GM18870 (cell line): Measurements from ENCODE around the gene IGSF9.
"Not testable (repeated sequence)": the region's sequence is repeated elsewhere in the genome, so short reads cannot be mapped to it uniquely, and the experiment has no call there.

ENCODE experiments used
- ATAC-seq: cut with Tn5 transposase; IDR thresholded peaks from one replicate; pipeline ENCODE4 v1.9.1; 2021; ENCODE audit warnings: moderate library complexity; ENCODE audit not compliant: unreplicated experiment

IGSF9 gene

DNA sequence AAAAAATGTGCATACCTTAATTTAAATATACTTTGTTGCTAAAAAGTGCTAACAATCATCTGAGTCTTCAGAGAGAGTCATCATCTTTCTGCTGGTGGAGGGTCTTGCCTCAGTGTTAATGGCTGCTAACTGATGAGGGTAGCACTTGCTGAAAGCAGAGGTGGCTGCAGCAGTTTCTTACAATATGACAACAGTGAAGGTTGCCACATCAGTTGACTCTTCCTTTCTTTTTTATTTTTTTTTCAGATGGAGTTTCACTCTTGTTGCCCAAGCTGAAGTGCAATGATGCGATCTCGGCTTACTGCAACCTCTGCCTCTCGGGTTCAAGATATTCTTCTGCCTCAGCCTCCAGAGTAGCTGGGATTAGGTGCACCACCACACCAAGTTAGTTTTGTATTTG, 42.9 kb downstream of the IGSF9 start:
- ATAC-seq = no peak

DNA sequence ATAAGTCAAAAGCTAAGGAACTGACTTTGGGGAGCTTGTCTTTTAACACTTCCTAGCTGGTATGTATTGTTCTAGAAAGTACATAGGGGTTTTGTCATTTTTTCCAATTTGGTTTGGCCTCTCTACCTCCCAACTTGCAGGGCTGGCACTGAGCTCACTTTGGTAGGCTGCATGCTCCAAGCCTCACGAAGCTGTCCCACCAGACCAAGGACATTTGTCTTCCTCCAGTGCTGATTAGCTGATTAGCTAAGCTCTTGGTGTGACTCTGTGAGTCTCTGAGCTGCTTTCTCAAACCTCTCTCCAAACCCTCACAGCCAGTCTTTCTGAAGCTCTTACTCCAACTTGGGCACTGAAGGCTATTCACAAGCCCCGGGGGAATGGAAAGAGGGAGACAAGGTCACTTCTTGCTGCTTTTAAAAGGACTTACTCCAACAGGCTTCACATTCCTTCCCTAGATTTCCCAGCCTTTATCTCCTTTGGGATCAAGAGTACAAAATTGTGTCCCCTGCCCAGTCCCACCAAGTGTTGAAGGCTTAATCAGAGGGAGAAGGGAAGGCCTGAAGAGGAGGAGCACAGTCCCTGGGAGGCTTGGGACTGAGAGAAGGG, 44.6 kb downstream of the IGSF9 start:
- no peak for ATAC-seq

DNA sequence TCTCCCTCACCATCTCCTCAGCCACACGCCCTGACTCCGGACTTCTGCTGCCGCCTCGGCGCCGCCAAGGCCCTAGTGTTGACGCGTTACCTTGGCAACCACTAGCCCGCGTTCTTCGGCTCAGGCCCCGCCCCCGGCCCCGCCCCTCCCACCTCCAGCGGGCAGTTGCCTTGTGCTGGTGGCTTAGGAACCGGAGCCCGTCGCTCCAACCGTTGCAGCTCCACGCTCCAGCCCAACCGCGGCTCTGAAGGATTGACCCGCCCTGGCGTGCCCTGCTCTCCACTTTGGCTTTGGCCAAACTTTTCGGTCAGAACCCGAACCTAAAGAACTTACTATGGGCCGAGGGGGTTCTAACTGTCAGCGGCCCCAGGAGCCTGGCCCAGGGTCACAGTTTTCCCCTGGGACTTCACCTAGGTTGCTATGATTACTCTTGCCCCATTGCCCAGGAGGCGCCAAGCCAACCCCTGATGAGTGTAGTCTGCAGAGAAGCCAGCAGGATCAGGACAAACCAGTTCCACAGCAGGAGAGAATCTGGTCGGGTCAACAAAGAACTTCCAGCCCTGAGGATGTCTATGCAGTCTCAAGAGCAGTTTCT, 45.2 kb downstream of the IGSF9 start, which contains the start of gene CFAP45:
TSS of gene CFAP45 (minus strand) at position 80 of the 595 bp plus-strand sequence. CDS start at position 13, 67 bp downstream.
- no peak for ATAC-seq

DNA sequence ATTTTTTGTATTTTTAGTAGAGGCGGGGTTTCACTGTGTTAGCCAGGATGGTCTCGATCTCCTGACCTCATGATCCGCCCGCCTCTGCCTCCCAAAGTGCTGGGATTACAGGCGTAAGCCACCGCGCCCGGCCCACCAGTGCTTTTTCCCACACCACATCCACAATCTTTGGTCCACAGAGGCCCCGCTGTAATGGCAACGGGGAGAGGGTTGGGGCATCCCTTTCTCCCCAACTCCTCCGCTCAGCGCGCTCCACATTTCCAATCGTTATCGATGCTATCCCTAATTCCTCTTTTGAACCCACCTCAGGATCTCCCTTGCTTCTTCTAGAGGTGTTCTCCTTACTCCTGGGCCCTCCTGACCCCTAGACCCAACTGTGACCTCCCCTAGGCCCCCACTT, 45.8 kb downstream of the IGSF9 start:
- ATAC-seq = not testable (repeated sequence)

DNA sequence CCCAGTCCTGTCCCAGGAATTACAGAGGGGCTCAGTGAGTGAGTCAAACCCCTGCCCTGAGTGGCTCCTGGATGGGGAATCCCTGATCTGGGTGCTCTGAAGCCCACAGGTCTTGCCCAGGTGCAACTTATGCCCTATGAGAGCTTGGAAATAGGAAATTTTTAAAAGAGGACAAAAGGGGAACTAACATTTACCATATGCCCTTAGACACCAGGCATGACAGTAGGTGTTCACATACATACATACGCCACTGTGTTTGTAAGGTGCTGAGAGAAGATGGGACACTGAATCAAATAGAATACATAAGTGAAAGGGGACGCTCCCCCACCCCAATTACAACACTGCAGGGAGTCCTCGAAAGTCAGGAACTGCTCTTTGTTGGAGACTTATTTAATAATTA, 46.9 kb downstream of the IGSF9 start:
- no peak for ATAC-seq

DNA sequence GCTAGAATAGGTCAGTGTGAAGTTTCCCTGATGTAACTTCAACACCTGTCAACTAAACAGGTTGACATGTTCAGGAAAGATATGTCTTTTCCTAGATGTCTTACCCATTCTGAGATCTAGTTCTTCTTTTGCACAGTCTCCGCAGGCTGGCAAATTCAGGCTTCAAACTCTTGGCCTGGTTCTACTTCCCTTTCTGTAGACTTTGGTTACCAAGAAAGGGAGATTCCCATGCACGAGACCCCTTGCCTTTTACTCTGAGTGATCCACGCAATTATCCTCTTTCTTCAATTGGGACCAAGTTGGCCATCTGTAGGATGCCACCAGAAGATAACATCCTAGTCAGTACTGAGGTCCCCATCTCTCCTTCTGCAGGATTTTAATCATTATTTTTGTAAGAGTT, 47.5 kb downstream of the IGSF9 start:
- no peak for ATAC-seq

DNA sequence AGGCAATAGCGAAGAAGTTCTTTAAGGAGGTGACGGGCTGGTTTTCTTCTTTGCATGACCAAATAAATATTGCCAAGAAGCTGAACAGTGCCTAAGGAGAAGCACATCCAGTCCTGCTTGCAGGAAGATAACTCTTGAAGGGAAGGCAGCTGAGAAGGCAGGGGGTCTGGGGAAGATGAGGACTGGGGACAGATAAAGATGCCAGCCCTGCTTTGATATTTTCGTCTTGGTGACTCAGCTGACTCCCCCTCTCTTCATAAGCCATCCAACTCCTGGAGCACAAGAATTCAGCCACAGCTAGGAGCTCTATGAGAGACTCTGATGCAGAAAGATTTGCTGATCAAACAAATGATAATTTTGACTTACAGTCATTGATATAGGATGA, 48.9 kb downstream of the IGSF9 start:
- no peak for ATAC-seq

DNA sequence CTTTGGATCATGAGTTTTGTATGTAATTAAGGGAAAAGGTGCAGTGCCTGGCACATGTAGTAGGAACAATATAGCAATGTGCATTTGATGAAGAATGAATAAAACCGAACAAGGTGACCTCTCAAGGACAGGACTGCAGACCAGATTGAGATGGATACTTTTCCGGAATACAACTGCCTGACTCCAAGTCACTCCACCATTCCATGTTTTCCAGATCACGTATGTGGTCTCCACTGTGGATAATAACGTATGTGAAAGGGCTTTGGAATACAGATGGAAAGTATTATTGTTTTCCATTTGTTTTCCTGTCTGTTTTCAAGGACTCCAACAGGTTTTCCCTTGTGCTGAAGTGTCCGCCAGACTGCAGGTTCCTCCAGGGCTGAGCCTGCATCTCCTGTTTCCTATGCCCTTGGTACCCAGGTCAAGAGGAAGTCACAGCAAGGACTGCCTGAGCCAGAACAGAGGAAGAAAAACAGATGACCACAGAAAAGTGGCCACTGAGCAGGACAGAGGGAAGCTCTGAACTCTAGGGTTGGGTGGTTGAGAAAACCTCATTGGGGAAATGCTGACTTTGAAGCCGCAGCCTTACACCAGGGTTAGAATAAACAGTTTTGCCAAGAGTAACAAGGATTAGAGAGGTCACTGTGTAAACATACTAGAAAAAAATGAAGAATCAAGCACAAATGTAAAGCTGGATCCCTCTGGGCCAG, 49.4 kb downstream of the IGSF9 start:
- no peak for ATAC-seq

DNA sequence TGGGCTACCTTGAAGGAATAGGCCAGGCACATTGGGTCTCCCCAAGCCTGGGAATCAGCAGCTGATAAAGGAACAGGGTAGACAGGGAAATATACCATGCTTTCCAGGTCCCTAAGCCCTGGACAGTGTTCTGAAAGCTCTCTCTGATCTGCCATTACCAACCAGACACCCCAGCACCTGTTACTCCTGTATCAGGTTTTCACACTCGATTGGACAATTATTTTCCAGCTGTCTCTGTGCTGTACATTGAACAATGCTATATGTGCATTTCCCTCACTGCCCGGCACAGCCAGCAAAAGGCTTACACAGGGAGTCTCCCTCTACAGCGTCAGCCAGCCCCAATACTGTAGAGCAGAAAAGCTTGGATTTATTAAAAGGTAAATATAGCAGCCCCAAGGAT, 50.1 kb downstream of the IGSF9 start:
- no peak for ATAC-seq

DNA sequence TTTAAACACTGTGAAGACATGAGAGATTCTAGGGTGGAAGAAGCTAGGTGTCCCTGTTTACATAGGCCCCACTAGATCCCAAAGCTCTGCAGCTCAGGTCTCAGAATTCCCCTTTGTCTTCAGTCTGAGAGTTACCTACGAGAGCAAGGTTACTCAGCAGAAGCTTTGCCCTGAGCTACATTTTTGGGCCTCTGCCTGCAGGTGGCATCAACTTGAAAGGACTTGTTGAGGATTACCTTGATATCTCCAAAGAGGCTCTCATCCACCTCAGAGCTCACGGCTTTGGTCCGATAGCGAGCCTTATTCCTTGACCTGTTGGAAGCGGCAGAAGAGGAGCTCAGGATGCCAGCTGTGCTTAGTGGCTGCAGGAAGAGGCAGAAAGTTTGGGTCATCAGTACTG, 52.5 kb downstream of the IGSF9 start:
- ATAC-seq = no peak

DNA sequence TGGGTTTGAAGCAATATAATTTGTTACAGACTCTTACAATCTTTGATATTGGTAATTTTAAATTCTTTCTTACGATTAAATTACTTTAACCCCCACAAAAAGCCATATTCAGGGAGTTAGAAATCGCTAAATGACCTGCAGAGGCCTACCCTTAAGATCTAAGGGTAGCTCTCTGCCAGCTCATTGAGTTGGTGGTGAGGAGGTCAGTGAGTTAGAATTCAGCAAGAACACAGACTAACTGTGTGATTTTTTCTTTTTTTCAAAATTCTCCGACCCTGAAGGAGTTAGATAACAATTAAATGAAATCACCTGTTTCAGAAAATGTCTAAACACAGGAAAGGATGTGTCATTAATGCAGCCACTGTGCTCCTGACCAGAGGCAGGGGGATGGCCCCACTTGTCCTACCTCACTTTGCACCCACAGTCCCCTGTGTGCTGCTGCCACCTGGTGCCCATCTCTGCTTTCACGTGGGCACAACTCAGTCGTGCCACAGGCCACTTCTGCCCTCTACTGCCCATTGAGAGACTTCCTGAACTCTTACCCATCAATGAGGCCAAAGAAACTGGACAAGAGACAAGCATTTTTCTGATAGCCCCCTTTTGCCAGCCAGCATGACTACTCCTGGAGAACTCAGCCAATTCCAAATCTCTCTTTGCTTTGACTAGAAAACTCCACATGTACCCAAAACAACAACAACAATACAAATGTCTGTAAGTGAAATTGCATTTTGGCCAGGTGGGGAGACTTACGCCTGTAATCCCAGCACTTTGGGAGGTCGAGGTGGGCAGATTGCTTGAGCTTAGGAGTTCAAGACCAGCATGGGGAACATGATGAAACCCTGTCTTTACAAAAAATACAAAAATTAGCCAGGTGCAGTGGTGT, 53.9 kb downstream of the IGSF9 start:
- ATAC-seq = peak; percentile 42

DNA sequence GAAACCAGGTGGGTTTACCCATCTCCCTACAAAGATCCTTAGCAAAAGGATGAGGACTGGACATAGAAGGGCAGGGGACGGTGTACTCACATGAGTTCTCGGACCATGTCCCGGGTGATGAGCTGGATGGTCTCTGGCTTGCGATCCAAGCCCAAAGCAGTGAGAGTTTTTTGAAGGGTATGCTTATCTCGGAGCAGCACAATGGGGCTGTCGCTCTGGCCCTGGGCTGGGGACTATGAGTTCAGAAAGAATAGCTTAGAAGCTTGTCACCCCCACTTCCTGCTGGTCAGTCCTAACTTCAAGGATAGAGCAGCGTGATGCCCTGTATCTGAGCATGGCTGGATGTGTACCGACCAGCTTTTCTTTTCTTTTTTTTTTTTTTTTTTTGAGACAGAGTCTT, 55.0 kb downstream of the IGSF9 start:
- no peak for ATAC-seq

DNA sequence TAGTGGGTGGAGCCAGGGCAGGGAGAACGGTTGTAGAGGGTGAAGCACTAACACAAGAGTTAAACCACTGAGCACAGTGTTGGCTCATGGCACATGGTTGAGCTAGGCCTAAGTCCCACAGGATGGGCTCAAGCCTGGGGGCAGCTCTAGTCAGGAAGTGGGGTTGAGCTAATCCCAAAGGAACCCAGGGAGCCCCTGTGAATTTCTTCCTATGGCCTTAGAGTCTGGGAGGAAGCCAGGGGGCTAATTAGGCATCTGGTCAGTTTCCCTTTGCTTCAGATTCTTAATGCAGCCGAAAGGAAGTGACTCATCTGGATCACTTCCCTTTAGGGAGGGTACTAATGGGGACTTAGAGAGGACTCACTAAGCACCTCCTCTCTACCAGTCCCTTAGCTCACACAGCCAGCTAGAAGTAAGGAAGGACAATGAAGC, 55.6 kb downstream of the IGSF9 start:
- ATAC-seq = peak; percentile 94

DNA sequence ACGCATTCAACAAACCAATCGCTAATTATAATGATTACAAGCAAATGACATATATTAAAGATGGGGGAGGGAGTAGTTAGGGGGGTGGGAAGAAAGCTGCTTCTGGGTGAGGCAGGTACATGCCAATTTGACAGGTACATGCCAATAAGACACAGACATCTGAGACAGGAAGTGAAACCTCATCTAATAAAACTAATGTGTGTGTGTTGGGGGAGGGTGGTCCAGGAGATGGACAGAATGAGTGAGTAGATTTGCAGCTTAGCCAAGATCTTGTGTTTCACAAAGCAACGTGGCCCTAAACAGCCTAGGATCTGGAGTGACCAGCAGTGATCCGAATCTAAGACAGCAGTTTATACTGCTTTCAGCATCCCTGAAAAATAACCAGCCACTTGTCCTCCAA, 56.2 kb downstream of the IGSF9 start:
- ATAC-seq = no peak

DNA sequence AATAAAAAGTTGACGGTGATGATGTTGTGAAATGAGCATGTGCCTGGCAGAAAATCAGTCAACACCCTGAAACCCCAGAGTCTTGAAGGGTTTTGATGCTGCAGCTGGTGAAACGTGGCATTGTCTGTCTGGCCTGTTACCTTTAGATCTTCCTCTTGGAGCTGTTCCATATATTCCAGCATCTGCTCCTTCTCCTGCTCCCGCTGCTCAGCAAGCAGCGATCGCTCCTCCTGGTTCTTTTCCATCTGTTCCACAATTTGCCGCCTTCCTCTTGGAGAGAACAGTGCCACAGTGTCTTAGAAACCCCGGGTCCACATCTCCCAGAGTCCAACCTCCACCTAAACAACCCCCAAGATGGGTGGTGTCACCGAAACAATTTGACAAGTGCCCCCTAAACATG, 61.1 kb downstream of the IGSF9 start:
- ATAC-seq = no peak

DNA sequence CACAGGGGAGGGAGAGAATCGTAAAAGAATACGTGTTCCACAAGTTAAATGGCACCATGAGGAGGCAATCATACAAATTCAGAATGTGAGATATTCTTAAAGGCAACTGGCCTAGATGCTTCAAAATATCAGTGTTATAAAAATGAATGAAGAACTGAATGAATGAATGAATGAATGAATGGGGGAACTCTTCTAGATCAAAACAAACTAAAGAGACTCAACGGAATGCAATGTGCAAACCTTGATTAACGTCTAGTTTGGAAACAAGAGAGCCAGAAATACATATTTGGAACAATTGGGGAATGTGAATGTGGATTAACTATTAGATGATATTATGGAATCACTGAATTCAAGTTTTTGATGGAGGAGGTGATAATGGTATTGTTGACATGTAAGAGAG, 62.3 kb downstream of the IGSF9 start:
- ATAC-seq = no peak

DNA sequence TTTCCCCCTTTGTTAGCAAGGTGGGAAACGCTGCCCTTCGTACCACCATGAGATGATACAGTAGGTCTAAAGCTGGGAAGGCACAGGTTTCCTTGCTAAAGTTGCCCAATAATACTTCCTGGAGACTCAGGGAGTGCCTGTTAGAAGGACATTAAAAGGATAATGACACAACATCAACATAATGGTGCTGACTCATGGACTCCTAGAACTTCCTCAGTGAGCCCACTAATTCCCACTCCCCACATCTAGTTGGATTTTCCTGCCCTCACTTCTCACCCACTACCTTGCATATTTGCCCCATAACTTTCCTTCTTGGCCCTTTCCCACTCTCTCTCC, 62.9 kb downstream of the IGSF9 start:
- ATAC-seq = no peak

DNA sequence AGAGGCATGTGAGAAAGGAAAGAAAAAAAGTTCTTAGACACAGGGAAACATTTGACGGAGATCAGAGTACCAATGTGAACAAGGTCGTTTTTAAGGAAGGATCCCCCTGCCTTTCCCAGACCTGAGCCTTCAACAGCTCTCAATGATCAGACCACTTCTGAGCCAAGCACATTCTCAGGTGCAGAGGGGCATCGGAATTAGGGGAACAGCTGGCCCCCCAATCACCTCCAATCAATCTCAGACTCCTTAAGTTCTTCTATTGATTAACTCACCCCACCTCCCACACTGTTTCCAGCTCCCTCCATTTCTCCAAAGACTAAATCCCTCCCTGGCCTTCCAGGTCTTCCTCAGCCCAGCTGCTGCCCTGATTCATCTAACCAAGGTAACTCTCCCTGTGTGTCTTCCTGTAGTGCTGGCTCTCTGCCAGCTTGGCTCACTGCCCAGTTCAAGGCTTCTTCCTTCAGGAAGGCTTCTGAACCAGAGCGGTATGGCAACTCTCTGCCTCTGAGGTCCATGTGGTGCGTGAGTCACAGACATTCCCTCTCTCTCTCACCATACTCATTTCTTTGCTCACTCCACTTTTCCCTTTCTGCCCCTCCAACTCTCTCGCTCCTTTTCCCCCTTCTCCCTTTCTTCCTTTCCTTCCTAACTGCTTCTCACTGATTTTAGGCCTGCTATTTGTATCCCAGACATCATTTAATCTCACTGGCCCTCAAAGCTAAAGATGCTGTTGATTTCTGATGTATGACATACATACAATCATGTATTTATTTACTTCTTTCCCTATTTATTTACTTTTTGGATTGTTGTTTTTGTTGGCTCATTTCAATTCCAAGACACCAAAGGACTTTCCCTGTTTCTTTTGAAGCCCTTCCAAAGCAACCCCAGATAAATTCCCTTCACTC, 63.5 kb downstream of the IGSF9 start:
- no peak for ATAC-seq

DNA sequence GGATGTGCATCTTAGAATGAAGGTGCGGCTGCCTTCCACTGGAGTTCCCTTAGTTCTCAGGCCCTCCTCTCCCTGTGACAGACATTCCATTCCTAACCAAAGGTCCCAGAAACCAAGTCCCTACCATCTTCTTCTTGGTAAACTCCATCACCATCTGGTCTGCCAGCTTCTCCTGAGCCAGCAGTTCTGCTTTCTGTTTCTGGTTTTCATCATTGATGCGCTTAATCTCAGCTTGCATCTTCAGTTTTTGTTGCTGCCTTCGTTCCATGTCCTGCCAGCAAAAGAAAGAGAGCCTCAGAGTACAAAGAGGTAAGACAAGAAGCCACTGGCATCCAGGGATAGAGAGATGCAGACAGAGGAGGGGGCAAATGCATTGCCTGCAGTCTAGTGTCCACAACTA, 65.0 kb downstream of the IGSF9 start:
- ATAC-seq = no peak

DNA sequence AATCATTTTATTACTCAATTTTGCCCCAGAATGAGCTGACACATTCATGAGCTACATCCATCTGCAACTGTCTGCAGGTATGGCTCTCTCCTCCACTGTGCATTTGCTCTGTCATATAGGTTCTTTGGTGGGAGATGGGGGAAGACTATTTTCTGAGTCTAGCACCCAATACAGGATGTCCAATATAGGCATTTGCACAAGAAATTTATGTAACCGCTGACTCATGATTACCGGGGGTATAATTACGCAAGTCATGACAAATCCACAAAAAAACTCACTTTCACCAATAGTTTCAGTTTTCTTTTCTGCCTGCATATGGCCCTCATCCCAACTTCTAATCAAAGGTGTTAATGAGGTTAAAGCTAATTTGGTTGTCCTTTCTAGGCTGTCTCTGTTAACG, 65.4 kb downstream of the IGSF9 start:
- no peak for ATAC-seq

DNA sequence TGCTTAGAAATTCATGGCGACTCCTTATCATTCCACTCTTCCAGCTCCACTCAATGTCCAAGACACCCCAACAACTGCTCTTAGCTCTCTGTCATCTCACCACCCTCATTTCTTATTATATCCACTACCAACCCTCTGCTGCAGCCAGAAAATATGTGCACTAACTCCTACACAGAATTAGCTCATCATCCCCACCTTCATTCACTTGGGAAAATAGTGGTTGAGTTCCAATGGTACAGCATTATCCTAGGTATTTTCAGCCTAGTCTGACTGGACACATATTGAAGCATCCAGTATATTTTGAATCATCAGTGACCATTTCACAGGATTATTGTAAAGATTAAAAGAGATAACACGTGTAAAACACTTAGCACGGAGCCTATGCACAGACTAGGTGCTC, 66.3 kb downstream of the IGSF9 start:
- no peak for ATAC-seq
